ENCODE measurements around the gene SLC25A25. TPM values are rescaled to one million over a fixed set of nuclear protein-coding genes. Genes with fewer than 3 reads are reported as not detected.
A peak's percentile ranks its signal among the peaks of the same experiment; 100 is the strongest.

SLC25A25 gene
- total RNA-seq, 1 donor from 2014 or later = 13.0 TPM

DNA sequence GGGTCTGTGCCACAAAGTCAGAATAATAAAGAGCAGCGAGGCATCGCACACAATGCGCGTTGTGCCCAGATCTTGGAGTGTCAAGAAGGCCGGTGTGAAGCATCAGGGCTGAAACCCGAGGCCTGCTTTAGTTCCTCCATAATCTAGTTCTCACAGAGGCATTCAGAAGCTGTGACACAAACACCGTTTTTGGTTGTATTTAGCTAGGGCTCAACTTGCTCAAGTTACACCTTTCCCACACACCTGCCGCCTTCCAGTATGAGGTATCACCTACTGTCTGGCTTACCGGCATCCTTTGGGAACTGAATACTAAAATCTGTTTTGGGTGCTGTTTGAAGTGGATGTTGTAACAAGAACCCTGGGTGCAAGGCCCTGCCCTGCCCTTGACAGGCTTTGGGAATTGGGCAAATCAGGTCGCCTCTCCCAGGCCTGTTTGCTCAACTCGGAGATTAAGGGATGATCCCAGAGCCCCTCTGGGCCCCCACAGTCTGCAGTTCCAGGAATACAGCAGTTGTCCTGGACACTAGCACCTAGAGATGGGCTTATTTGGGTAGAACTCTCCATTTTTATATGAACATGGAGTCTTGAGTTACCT, 27.0 kb downstream of the SLC25A25 start:
- Histone ChIP-seq H3K9me3 (ENCODE audit: control insufficient read depth in 3 of 3, low read length in 3 of 3) (no peaks in the 10 kb centered on the region), H3K4me1 (ENCODE audit: control insufficient read depth in 3 of 3, insufficient read depth in 3 of 3, low read length in 3 of 3) (peaks cover 70 to 76% (median 73%) of the 10 kb centered on the region in 3 donors), H3K9ac (ENCODE audit: low read depth in 1 of 3, low read length in 3 of 3) (peak overlapping the region; percentile 52 to 69 (median 57)), H3K4me3 (ENCODE audit: low read length in 3 of 3) (peak overlapping the region in 1 of 3 donors; percentile 10), H3K36me3 (ENCODE audit: control insufficient read depth in 3 of 3, insufficient read depth in 3 of 3, low read length in 3 of 3) (peaks cover 0 to 14% (median 0%) of the 10 kb centered on the region in 3 donors), H3K27ac (ENCODE audit: low read depth, low read length) (peak overlapping the region; percentile 85), H3K27me3 (ENCODE audit: control insufficient read depth in 3 of 3, insufficient read depth in 3 of 3, low read length in 3 of 3) (no peaks in the 10 kb centered on the region)

DNA sequence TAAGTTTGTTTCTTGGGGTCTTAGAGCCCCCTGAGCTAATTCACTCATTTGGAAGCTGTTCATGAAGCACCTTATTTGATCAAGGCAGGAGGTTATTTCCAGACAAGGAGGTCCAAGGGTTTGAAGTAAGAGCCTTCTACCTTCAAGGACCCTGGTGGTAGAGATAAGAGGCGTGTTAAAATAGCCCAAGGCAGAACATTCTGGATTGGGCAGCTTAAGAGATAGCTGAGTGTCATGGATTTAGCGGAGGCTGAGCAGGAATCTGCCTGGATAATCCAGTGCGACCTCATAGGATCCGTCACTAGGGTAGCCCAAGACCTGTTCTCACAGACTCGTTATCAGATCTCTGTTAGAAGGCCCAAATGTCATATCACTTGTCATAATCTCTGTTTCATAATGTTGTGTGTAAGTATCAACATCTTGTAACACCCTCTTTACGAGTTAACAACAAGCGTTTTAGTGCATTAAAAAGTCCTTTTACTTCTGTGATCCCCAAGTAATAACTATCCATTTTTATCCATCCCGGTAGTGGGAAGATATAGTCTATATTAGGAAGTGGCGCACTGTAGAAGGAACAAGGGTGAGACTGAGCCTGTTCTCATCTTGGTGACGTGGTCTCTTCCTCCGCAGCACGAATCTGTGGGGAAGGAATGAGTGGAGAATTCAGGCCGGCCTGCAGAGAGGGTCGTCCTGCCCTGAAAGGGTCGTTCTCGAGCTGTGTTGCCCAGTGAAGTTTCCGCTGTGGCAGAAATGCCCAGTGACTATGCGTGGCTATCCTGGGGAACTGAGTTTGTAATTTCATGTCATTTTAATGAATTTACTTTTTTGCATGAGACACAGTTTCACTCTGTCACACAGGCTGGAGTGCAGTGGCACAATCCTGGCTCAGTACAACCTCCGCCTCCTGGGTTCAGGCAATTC, 28.8 kb downstream of the SLC25A25 start:
- Histone ChIP-seq H3K27ac (ENCODE audit: low read depth, low read length) (peak overlapping the region; percentile 97), H3K36me3 (ENCODE audit: control insufficient read depth in 3 of 3, insufficient read depth in 3 of 3, low read length in 3 of 3) (peaks cover 0 to 28% (median 12%) of the 10 kb centered on the region in 3 donors), H3K9ac (ENCODE audit: low read depth in 1 of 3, low read length in 3 of 3) (peak overlapping the region in 2 of 3 donors; percentile 95 to 100), H3K27me3 (ENCODE audit: control insufficient read depth in 3 of 3, insufficient read depth in 3 of 3, low read length in 3 of 3) (no peaks in the 10 kb centered on the region), H3K4me3 (ENCODE audit: low read length in 3 of 3) (no peak overlapping the region), H3K9me3 (ENCODE audit: control insufficient read depth in 3 of 3, low read length in 3 of 3) (no peaks in the 10 kb centered on the region), H3K4me1 (ENCODE audit: control insufficient read depth in 3 of 3, insufficient read depth in 3 of 3, low read length in 3 of 3) (peaks cover 77 to 84% (median 82%) of the 10 kb centered on the region in 3 donors)

DNA sequence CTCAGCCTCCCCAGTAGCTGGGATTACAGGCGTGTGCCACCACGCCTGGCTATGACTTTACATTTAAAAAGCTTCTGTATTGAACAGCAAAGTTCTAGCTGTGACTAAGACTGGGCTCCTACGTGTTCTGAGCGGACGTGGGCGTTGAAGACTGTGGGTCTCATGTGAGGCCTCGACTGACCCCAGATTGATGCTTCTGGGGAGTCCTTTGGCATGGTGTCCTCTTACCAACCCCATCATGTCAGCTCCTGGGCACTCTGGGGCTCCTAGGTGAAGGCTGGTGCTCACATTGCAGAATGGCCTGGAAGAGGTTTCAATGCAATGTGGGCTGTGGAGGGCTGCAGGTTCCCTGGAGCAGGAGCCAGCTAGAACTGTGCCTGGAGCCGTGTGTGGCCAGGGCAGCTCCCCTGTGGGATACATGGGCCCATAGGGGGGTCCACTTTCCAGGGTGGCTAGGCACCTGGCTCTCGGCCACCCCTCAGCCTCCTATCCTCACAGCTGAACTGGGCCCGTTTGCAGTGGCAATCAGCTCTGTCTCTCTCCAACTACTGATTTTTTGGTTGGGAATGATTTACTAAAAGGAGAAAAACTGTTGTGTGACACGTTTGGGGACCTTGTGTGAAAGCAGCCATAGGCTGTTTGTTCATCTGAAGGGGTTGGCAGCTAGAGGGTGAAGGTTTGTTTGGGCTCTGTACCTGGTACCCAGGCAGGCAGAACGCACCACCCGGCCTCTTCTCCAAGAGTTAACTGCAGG, 29.7 kb downstream of the SLC25A25 start:
- Histone ChIP-seq H3K4me1 (ENCODE audit: control insufficient read depth in 3 of 3, insufficient read depth in 3 of 3, low read length in 3 of 3) (peaks cover 77 to 84% (median 82%) of the 10 kb centered on the region in 3 donors), H3K27me3 (ENCODE audit: control insufficient read depth in 3 of 3, insufficient read depth in 3 of 3, low read length in 3 of 3) (no peaks in the 10 kb centered on the region), H3K9me3 (ENCODE audit: control insufficient read depth in 3 of 3, low read length in 3 of 3) (no peaks in the 10 kb centered on the region), H3K27ac (ENCODE audit: low read depth, low read length) (peak overlapping the region; percentile 97), H3K4me3 (ENCODE audit: low read length in 3 of 3) (peak overlapping the region; percentile 34 to 98 (median 92)), H3K36me3 (ENCODE audit: control insufficient read depth in 3 of 3, insufficient read depth in 3 of 3, low read length in 3 of 3) (peaks cover 7 to 36% (median 20%) of the 10 kb centered on the region in 3 donors), H3K9ac (ENCODE audit: low read depth in 1 of 3, low read length in 3 of 3) (peak overlapping the region; percentile 95 to 100 (median 98))

DNA sequence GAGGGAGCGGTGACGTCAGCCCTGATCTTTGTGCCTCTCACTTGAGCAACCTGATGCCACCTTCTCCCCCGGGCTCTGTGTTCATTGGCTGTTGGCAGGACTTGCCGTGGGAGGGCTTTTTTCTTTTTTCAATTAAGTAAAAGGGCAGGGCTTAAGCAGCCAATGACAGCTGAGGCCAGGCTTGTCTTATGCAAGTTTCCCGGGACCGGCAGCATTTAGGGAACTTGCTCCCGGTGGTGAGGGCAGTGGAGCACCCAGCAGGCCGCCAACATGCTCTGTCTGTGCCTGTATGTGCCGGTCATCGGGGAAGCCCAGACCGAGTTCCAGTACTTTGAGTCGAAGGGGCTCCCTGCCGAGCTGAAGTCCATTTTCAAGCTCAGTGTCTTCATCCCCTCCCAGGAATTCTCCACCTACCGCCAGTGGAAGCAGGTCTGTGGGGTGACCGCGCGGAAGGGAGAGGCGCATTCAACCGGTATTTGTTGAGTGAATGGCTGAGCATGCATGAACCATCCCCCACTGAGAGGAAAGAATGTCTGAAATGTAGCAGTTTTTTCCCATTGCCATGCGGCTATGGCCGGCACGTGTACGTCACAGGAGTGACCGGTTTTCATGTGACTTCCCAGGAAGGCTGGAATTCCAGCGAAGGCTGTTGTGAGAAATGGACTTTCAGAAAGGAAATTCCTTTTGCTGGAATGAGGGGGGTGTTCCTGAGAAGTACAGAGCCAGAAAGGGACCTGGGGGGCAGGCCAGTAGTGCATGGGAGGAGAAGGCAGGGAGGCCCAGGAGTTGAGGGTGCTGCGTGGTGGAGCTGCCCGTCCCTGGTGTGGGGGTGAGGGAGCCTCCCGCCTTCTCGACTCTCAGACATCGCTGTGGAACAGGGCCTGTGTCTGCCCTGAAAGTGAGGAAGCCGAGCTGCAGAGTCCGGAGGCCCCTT, 30.5 kb downstream of the SLC25A25 start:
- peak overlapping the region; percentile 97 for H3K27ac ChIP-seq (ENCODE audit: low read depth, low read length)
- peak overlapping the region; percentile 73 to 98 (median 92) for H3K4me3 ChIP-seq (ENCODE audit: low read length in 3 of 3)
- H3K4me1 ChIP-seq (ENCODE audit: control insufficient read depth in 3 of 3, insufficient read depth in 3 of 3, low read length in 3 of 3) = peaks cover 77 to 85% (median 80%) of the 10 kb centered on the region in 3 donors
- no peaks in the 10 kb centered on the region for H3K9me3 ChIP-seq (ENCODE audit: control insufficient read depth in 3 of 3, low read length in 3 of 3)
- H3K27me3 ChIP-seq (ENCODE audit: control insufficient read depth in 3 of 3, insufficient read depth in 3 of 3, low read length in 3 of 3) = no peaks in the 10 kb centered on the region
- peaks cover 7 to 44% (median 29%) of the 10 kb centered on the region in 3 donors for H3K36me3 ChIP-seq (ENCODE audit: control insufficient read depth in 3 of 3, insufficient read depth in 3 of 3, low read length in 3 of 3)
- H3K9ac ChIP-seq (ENCODE audit: low read depth in 1 of 3, low read length in 3 of 3) = peak overlapping the region; percentile 95 to 100 (median 98)

DNA sequence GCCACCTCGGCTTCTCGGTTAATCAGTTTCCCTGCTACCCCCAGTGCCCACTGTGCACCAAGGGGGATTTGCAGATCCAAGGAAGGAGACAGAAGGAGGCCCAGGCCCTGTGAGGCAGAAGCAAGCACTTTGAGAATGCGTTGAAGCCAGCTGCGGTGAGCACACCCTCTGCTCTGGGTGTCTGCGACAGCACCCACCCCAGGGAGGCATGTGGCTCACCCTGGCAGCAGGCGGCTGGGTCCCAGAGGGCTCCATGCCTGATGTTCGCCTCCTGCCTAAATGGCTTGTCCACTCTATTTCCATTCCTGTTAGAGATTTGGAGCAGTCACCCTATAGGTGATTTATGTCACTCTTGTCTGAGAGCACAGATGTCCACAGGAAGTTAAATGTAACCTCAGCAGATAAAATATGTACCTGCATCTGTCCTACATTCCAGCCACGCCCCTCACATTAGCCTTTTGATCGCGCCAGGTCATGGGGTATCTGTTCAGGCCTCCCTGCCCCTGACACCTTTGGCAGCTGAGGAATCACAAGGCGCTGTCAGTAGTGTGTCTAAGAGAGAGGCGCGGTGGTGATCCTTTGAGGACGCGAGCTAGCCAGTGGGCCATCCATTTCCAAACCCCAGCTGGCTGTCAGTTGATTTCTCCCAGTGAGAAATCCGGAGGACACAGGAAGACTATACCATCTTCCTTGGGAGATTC, 31.3 kb downstream of the SLC25A25 start:
- Histone ChIP-seq H3K4me1 (ENCODE audit: control insufficient read depth in 3 of 3, insufficient read depth in 3 of 3, low read length in 3 of 3) (peaks cover 82 to 88% (median 83%) of the 10 kb centered on the region in 3 donors), H3K9ac (ENCODE audit: low read depth in 1 of 3, low read length in 3 of 3) (peak overlapping the region; percentile 95 to 100 (median 98)), H3K36me3 (ENCODE audit: control insufficient read depth in 3 of 3, insufficient read depth in 3 of 3, low read length in 3 of 3) (peaks cover 14 to 53% (median 35%) of the 10 kb centered on the region in 3 donors)

DNA sequence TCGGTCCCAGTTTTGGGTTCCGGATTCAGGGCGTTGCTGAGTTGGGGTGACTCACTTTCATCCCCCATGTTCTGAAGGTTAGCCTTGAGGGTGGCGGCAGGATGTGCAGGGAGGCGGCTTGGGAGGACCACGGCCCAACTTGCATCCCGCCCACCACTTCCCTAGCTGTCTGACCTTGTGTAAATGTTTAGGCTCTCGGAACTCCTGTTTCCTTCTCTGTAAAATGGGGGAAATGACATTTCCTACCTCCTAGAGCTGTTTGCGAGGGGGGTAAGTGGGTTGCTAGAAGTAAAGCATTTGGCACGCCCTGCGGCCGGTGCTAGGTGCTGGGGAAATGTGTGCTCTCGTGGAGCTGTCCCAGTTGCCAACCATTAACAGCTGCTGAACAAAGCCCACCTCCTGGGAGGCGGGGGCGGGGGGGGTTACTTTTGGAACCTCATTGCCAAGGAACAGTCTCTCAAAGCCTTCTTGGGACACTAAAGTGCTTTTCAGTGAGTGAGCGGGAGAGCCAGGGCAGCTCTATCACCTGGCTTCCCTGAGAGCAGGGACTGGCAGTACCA, 32.0 kb downstream of the SLC25A25 start:
- Histone ChIP-seq H3K27ac (ENCODE audit: low read depth, low read length) (peak overlapping the region; percentile 97), H3K36me3 (ENCODE audit: control insufficient read depth in 3 of 3, insufficient read depth in 3 of 3, low read length in 3 of 3) (peaks cover 14 to 54% (median 36%) of the 10 kb centered on the region in 3 donors), H3K27me3 (ENCODE audit: control insufficient read depth in 3 of 3, insufficient read depth in 3 of 3, low read length in 3 of 3) (no peaks in the 10 kb centered on the region), H3K9me3 (ENCODE audit: control insufficient read depth in 3 of 3, low read length in 3 of 3) (no peaks in the 10 kb centered on the region), H3K4me1 (ENCODE audit: control insufficient read depth in 3 of 3, insufficient read depth in 3 of 3, low read length in 3 of 3) (peaks cover 80 to 84% (median 80%) of the 10 kb centered on the region in 3 donors), H3K4me3 (ENCODE audit: low read length in 3 of 3) (peak overlapping the region; percentile 73 to 98 (median 92)), H3K9ac (ENCODE audit: low read depth in 1 of 3, low read length in 3 of 3) (peak overlapping the region; percentile 95 to 100 (median 98))

More for the DNA sequence above, 31.3 kb downstream of the SLC25A25 start:
- H3K27me3 ChIP-seq (ENCODE audit: control insufficient read depth in 3 of 3, insufficient read depth in 3 of 3, low read length in 3 of 3) = no peaks in the 10 kb centered on the region
- peak overlapping the region; percentile 73 to 98 (median 92) for H3K4me3 ChIP-seq (ENCODE audit: low read length in 3 of 3)
- peak overlapping the region; percentile 97 for H3K27ac ChIP-seq (ENCODE audit: low read depth, low read length)
- H3K9me3 ChIP-seq (ENCODE audit: control insufficient read depth in 3 of 3, low read length in 3 of 3) = no peaks in the 10 kb centered on the region

DNA sequence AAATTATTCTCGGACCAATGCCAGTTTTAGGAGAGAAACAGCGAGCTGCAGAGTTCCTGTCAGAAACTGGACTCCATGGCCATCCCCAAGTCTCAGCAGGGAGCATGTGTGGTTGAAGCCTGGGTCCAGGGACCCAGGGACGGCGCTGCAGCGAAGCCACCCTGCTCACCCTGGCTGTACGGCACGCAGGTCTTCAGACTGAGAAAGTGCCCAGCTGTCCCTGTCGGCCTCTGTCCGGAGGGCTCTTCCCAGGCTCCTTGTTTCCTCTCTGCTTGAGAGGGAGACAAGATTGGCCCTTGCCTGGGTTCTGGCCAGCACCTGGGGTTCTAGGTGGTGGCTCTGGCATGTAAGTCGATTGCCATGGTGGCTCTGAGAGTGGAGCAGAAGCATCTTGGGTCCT, 32.5 kb downstream of the SLC25A25 start:
- no peaks in the 10 kb centered on the region for H3K27me3 ChIP-seq (ENCODE audit: control insufficient read depth in 3 of 3, insufficient read depth in 3 of 3, low read length in 3 of 3)
- peaks cover 79 to 83% (median 80%) of the 10 kb centered on the region in 3 donors for H3K4me1 ChIP-seq (ENCODE audit: control insufficient read depth in 3 of 3, insufficient read depth in 3 of 3, low read length in 3 of 3)
- H3K9me3 ChIP-seq (ENCODE audit: control insufficient read depth in 3 of 3, low read length in 3 of 3) = no peaks in the 10 kb centered on the region
- peak overlapping the region; percentile 73 to 98 (median 92) for H3K4me3 ChIP-seq (ENCODE audit: low read length in 3 of 3)
- peak overlapping the region; percentile 95 to 100 (median 98) for H3K9ac ChIP-seq (ENCODE audit: low read depth in 1 of 3, low read length in 3 of 3)
- peaks cover 17 to 57% (median 39%) of the 10 kb centered on the region in 3 donors for H3K36me3 ChIP-seq (ENCODE audit: control insufficient read depth in 3 of 3, insufficient read depth in 3 of 3, low read length in 3 of 3)
- peak overlapping the region; percentile 97 for H3K27ac ChIP-seq (ENCODE audit: low read depth, low read length)

DNA sequence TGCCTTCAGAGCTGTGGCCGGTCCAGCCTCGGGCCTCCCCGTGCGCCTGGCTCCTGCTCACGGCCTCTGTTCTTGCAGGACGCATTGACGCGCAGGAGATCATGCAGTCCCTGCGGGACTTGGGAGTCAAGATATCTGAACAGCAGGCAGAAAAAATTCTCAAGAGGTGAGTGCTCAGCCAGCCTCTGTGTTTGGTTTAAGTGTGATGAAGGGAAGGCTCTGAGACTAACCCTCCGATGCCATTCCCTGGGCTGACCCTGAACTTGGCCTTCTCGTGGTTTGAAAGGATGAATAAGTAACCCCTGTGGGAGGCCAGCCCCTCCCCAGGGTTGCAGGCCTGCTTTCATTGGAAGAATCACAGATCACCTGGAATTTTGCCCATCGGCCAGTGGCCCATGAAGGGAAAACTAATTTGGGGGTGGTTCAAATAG, 33.2 kb downstream of the SLC25A25 start:
- Histone ChIP-seq H3K27ac (ENCODE audit: low read depth, low read length) (peak overlapping the region; percentile 97), H3K36me3 (ENCODE audit: control insufficient read depth in 3 of 3, insufficient read depth in 3 of 3, low read length in 3 of 3) (peaks cover 24 to 64% (median 46%) of the 10 kb centered on the region in 3 donors), H3K9ac (ENCODE audit: low read depth in 1 of 3, low read length in 3 of 3) (peak overlapping the region; percentile 95 to 100 (median 98)), H3K4me3 (ENCODE audit: low read length in 3 of 3) (peak overlapping the region; percentile 31 to 98 (median 92)), H3K27me3 (ENCODE audit: control insufficient read depth in 3 of 3, insufficient read depth in 3 of 3, low read length in 3 of 3) (no peaks in the 10 kb centered on the region), H3K9me3 (ENCODE audit: control insufficient read depth in 3 of 3, low read length in 3 of 3) (no peaks in the 10 kb centered on the region), H3K4me1 (ENCODE audit: control insufficient read depth in 3 of 3, insufficient read depth in 3 of 3, low read length in 3 of 3) (peaks cover 85 to 89% (median 87%) of the 10 kb centered on the region in 3 donors)

Measured in skeletal muscle tissue (tissue), 4 donors.